ENCODE results near the gene TOMM20. TPM values are rescaled to one million over a fixed set of nuclear protein-coding genes. Genes with fewer than 3 reads are reported as not detected.

Gene TOMM20
- total and polyA plus RNA-seq, 4 donors: 69.8 to 97.5 (median 77.7) TPM

GRCh38 chr1:235147269-235147668, 18.6 kb upstream of the TOMM20 start:
- Histone ChIP-seq H3K36me3 (ENCODE audit: control insufficient read depth in 1 of 2, insufficient read depth in 2 of 2, low read length in 1 of 2) (peaks cover 3 to 4% of the 10 kb centered on the region in 2 donors), H3K4me1 (ENCODE audit: control insufficient read depth in 1 of 2, insufficient read depth in 2 of 2, low read length in 2 of 2) (no peaks in the 10 kb centered on the region)
- intact Hi-C loops (cut with DNase I): no loop called here

GRCh38 chr1:235145639-235146038, 17.0 kb upstream of the TOMM20 start:
- Histone ChIP-seq H3K27ac (ENCODE audit: low read depth in 1 of 2, low read length in 2 of 2) (no peak overlapping the region), H3K27me3 (ENCODE audit: control insufficient read depth in 1 of 2, insufficient read depth in 2 of 2, low read length in 1 of 2) (no peaks in the 10 kb centered on the region), H3K36me3 (ENCODE audit: control insufficient read depth in 1 of 2, insufficient read depth in 2 of 2, low read length in 1 of 2) (peaks cover 0 to 2% of the 10 kb centered on the region in 2 donors), H3K9me3 (ENCODE audit: control insufficient read depth, low read length) (no peaks in the 10 kb centered on the region), H3K4me3 (ENCODE audit: low read length in 2 of 2) (no peak overlapping the region), H3K4me1 (ENCODE audit: control insufficient read depth in 1 of 2, insufficient read depth in 2 of 2, low read length in 2 of 2) (no peaks in the 10 kb centered on the region)
- intact Hi-C loops (cut with DNase I): no loop called here
- WGBS, 2 donors: 86% methylated on average over 6 of the region's 6 CpGs
- ATAC-seq (ENCODE audit: low FRiP score) (no peak), DNase-seq (no peak)

More at GRCh38 chr1:235147269-235147668, 18.6 kb upstream of the TOMM20 start:
- Histone ChIP-seq H3K27me3 (ENCODE audit: control insufficient read depth in 1 of 2, insufficient read depth in 2 of 2, low read length in 1 of 2) (no peaks in the 10 kb centered on the region), H3K27ac (ENCODE audit: low read depth in 1 of 2, low read length in 2 of 2) (no peak overlapping the region), H3K4me3 (ENCODE audit: low read length in 2 of 2) (no peak overlapping the region), H3K9me3 (ENCODE audit: control insufficient read depth, low read length) (no peaks in the 10 kb centered on the region)
- WGBS, 2 donors: 88 to 93% methylated on average over 4 of the region's 4 CpGs
- no peak for DNase-seq
- ATAC-seq (ENCODE audit: low FRiP score): no peak

DNA sequence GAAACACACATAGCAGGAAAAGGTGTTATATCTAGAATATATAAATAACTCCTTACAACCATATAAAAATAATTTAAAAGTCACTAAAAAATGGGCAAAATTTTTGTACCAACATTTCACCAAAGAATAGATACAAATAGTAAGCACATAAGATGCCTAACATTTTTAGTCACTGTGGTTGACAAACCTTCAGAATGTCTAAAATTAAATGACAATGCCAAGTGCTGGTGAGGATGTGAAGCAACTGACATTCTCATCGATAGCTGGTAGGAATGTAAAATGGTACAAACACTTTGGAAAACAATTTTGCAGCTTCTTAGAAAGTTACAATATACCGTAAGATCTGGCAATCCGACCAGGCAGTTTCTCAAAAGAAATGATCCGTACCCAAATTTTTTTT, 14.4 kb upstream of the TOMM20 start:
- DNase-seq: no peak
- Histone ChIP-seq H3K4me3 (ENCODE audit: low read length in 2 of 2) (no peak overlapping the region), H3K36me3 (ENCODE audit: control insufficient read depth in 1 of 2, insufficient read depth in 2 of 2, low read length in 1 of 2) (peaks cover 3 to 5% of the 10 kb centered on the region in 2 donors), H3K27ac (ENCODE audit: low read depth in 1 of 2, low read length in 2 of 2) (no peak overlapping the region), H3K4me1 (ENCODE audit: control insufficient read depth in 1 of 2, insufficient read depth in 2 of 2, low read length in 2 of 2) (no peaks in the 10 kb centered on the region), H3K9me3 (ENCODE audit: control insufficient read depth, low read length) (no peaks in the 10 kb centered on the region), H3K27me3 (ENCODE audit: control insufficient read depth in 1 of 2, insufficient read depth in 2 of 2, low read length in 1 of 2) (no peaks in the 10 kb centered on the region)
- 93 to 96% methylated on average over 4 of the region's 4 CpGs for WGBS, 2 donors
- ATAC-seq (ENCODE audit: low FRiP score): no peak
- intact Hi-C loops (cut with DNase I): no loop called here

DNA sequence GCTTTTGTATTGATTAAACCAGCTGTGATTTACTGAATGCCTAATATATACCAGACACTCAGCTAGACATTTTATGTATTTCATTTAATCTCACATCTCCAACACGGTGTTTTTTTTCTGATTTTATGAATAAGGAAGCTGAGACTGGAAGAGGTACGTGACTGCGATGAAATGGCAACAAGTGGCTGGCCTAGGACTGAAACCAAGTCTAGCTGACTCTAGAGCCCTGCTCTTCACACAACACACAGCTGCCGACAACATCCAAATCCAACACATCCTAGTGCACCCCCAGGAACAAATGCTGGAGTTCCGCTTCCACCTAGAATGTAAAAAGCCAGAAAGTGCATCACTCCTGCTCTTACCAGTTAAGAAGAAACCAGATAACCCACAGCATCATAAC, 10.7 kb upstream of the TOMM20 start:
- no peaks in the 10 kb centered on the region for H3K9me3 ChIP-seq (ENCODE audit: control insufficient read depth, low read length)

GRCh38 chr1:235138821-235139220, 10.2 kb upstream of the TOMM20 start:
- 72 to 81% methylated on average over 2 of the region's 2 CpGs for whole genome bisulfite sequencing, 2 donors

More for the DNA sequence above, 10.7 kb upstream of the TOMM20 start:
- WGBS, 2 donors: 91% methylated on average over 5 of the region's 5 CpGs
- Histone ChIP-seq H3K4me3 (ENCODE audit: low read length in 2 of 2) (no peak overlapping the region), H3K36me3 (ENCODE audit: control insufficient read depth in 1 of 2, insufficient read depth in 2 of 2, low read length in 1 of 2) (peaks cover 6 to 8% of the 10 kb centered on the region in 2 donors), H3K4me1 (ENCODE audit: control insufficient read depth in 1 of 2, insufficient read depth in 2 of 2, low read length in 2 of 2) (no peaks in the 10 kb centered on the region), H3K27me3 (ENCODE audit: control insufficient read depth in 1 of 2, insufficient read depth in 2 of 2, low read length in 1 of 2) (no peaks in the 10 kb centered on the region), H3K27ac (ENCODE audit: low read depth in 1 of 2, low read length in 2 of 2) (no peak overlapping the region)
- DNase-seq (no peak), ATAC-seq (ENCODE audit: low FRiP score) (no peak)
- intact Hi-C loops (cut with DNase I): no loop called here

DNA sequence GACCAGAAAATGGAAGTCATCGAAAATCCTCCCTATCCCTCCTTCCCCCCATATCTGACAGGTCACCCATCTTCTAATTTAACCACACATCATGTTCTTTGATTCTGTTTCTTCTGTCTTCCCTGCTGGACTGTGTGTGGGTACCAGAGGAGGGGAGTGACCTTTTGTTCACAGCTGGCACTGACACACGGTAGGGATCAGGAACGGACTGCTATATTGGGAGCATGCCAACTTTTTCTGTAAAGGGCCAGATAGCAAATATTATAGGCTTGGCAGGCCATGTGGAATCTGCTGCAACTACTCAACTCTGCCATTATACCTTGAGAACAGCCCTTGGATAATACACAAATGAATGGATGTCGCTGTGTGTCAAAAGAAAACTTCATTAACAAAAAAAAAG, 7.5 kb upstream of the TOMM20 start:
- Histone ChIP-seq H3K27ac (ENCODE audit: low read depth in 1 of 2, low read length in 2 of 2) (no peak overlapping the region), H3K9me3 (ENCODE audit: control insufficient read depth, low read length) (no peaks in the 10 kb centered on the region), H3K27me3 (ENCODE audit: control insufficient read depth in 1 of 2, insufficient read depth in 2 of 2, low read length in 1 of 2) (no peaks in the 10 kb centered on the region), H3K4me1 (ENCODE audit: control insufficient read depth in 1 of 2, insufficient read depth in 2 of 2, low read length in 2 of 2) (no peaks in the 10 kb centered on the region), H3K36me3 (ENCODE audit: control insufficient read depth in 1 of 2, insufficient read depth in 2 of 2, low read length in 1 of 2) (peaks cover 6 to 8% of the 10 kb centered on the region in 2 donors), H3K4me3 (ENCODE audit: low read length in 2 of 2) (no peak overlapping the region)
- intact Hi-C loops (cut with DNase I): no loop called here
- ATAC-seq (ENCODE audit: low FRiP score) (no peak), DNase-seq (no peak)
- WGBS, 2 donors: 50 to 58% methylated on average over 4 of the region's 4 CpGs

More at GRCh38 chr1:235138821-235139220, 10.2 kb upstream of the TOMM20 start:
- intact Hi-C loops (cut with DNase I): no loop called here
- Histone ChIP-seq H3K9me3 (ENCODE audit: control insufficient read depth, low read length) (no peaks in the 10 kb centered on the region), H3K27ac (ENCODE audit: low read depth in 1 of 2, low read length in 2 of 2) (no peak overlapping the region), H3K36me3 (ENCODE audit: control insufficient read depth in 1 of 2, insufficient read depth in 2 of 2, low read length in 1 of 2) (peaks cover 6 to 8% of the 10 kb centered on the region in 2 donors), H3K27me3 (ENCODE audit: control insufficient read depth in 1 of 2, insufficient read depth in 2 of 2, low read length in 1 of 2) (no peaks in the 10 kb centered on the region), H3K4me3 (ENCODE audit: low read length in 2 of 2) (no peak overlapping the region), H3K4me1 (ENCODE audit: control insufficient read depth in 1 of 2, insufficient read depth in 2 of 2, low read length in 2 of 2) (no peaks in the 10 kb centered on the region)
- ATAC-seq (ENCODE audit: low FRiP score) (no peak), DNase-seq (no peak)

- DNase-seq: no peak
- intact Hi-C loops (cut with DNase I): no loop called here
- Histone ChIP-seq H3K36me3 (ENCODE audit: control insufficient read depth in 1 of 2, insufficient read depth in 2 of 2, low read length in 1 of 2) (peaks cover 3 to 4% of the 10 kb centered on the region in 2 donors), H3K9me3 (ENCODE audit: control insufficient read depth, low read length) (no peaks in the 10 kb centered on the region), H3K4me3 (ENCODE audit: low read length in 2 of 2) (no peak overlapping the region), H3K27me3 (ENCODE audit: control insufficient read depth in 1 of 2, insufficient read depth in 2 of 2, low read length in 1 of 2) (no peaks in the 10 kb centered on the region), H3K27ac (ENCODE audit: low read depth in 1 of 2, low read length in 2 of 2) (no peak overlapping the region), H3K4me1 (ENCODE audit: control insufficient read depth in 1 of 2, insufficient read depth in 2 of 2, low read length in 2 of 2) (no peaks in the 10 kb centered on the region)
- ATAC-seq (ENCODE audit: low FRiP score): no peak
- WGBS, 2 donors: 96% methylated on average over 12 of the region's 12 CpGs
These were observed 5.5 kb upstream of the TOMM20 start for GRCh38 chr1:235134171-235134570.

- Histone ChIP-seq H3K4me3 (ENCODE audit: low read length in 2 of 2) (no peak overlapping the region), H3K4me1 (ENCODE audit: control insufficient read depth in 1 of 2, insufficient read depth in 2 of 2, low read length in 2 of 2) (no peaks in the 10 kb centered on the region), H3K27me3 (ENCODE audit: control insufficient read depth in 1 of 2, insufficient read depth in 2 of 2, low read length in 1 of 2) (no peaks in the 10 kb centered on the region), H3K9me3 (ENCODE audit: control insufficient read depth, low read length) (no peaks in the 10 kb centered on the region), H3K27ac (ENCODE audit: low read depth in 1 of 2, low read length in 2 of 2) (no peak overlapping the region), H3K36me3 (ENCODE audit: control insufficient read depth in 1 of 2, insufficient read depth in 2 of 2, low read length in 1 of 2) (peaks cover 3 to 4% of the 10 kb centered on the region in 2 donors)
- intact Hi-C loops (cut with DNase I): no loop called here
- DNase-seq (no peak), ATAC-seq (ENCODE audit: low FRiP score) (no peak)
- 95% methylated on average over 3 of the region's 3 CpGs for WGBS, 2 donors
These were observed 4.4 kb upstream of the TOMM20 start for GRCh38 chr1:235133086-235133485.

DNA sequence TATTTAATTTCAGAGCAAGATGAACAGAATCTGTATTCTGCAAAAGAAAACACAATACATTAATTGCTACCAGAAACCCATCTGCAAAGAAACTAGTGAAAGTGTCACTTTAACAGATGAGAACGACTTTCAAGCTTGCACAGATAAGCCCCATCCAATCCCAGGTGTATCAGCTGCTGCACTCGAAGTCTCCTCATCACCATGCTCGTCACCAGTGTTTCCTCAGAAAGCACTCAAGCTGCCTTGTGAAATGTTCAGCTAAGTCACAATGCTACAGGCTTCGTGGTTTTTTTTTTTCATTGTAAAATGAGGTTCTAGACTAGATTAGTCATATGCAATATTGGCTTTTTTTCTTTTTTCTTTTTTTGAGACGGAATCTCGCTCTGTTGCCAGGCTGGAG, 3.3 kb upstream of the TOMM20 start:
- H3K9me3 ChIP-seq (ENCODE audit: control insufficient read depth, low read length): no peaks in the 10 kb centered on the region
- H3K27me3 ChIP-seq (ENCODE audit: control insufficient read depth in 1 of 2, insufficient read depth in 2 of 2, low read length in 1 of 2): no peaks in the 10 kb centered on the region
- no peak overlapping the region for H3K27ac ChIP-seq (ENCODE audit: low read depth in 1 of 2, low read length in 2 of 2)
- 81% methylated on average over 6 of the region's 6 CpGs for WGBS, 2 donors
- intact Hi-C loops (cut with DNase I): no loop called here
- peaks cover 3 to 4% of the 10 kb centered on the region in 2 donors for H3K36me3 ChIP-seq (ENCODE audit: control insufficient read depth in 1 of 2, insufficient read depth in 2 of 2, low read length in 1 of 2)
- no peak overlapping the region for H3K4me3 ChIP-seq (ENCODE audit: low read length in 2 of 2)
- DNase-seq: no peak
- peaks cover 0 to 2% of the 10 kb centered on the region in 2 donors for H3K4me1 ChIP-seq (ENCODE audit: control insufficient read depth in 1 of 2, insufficient read depth in 2 of 2, low read length in 2 of 2)
- no peak for ATAC-seq (ENCODE audit: low FRiP score)

Data from aorta (tissue), 5 donors.